H1 (cell line): ENCODE measurements around the gene VPS11. TPM values are rescaled to one million over a fixed set of nuclear protein-coding genes. Genes with fewer than 3 reads are reported as not detected.

ENCODE experiments used
- BACH1 ChIP-seq: IDR thresholded peaks from 2 replicates; pipeline ENCODE4 v1.6.1; 2012; ENCODE audit warnings: low read length, improper control_type of control experiment
- BRCA1 ChIP-seq: IDR thresholded peaks from 2 replicates; pipeline ENCODE4 v1.6.1; 2012; ENCODE audit warnings: low read depth, low read length, improper control_type of control experiment
- CBX8 ChIP-seq: fragments of 300-800, 300-1000 bp; sonication (generic); IDR thresholded peaks from 2 replicates; pipeline ENCODE4 v1.7.1; 2016; ENCODE audit warnings: low read depth, low read length, borderline replicate concordance
- CEBPB ChIP-seq: IDR thresholded peaks from 2 replicates; pipeline ENCODE4 v1.6.1; 2012; ENCODE audit warnings: low read depth, low read length
- CHD1 ChIP-seq: IDR thresholded peaks from 2 replicates; pipeline ENCODE4 v1.6.1; 2012; ENCODE audit warnings: low read depth, low read length, improper control_type of control experiment
- CTCF ChIP-seq, 3 experiments: IDR thresholded peaks; 1 replicate in 2 of 3; 2 replicates in 1 of 3; pipeline versions ENCODE4 v1.5.1 to v1.6.1; 2011; ENCODE audit warnings: low read length in 3 of 3, mild to moderate bottlenecking in 3 of 3, inconsistent platforms in 2 of 3, low read depth in 1 of 3, moderate library complexity in 1 of 3; ENCODE audit not compliant: insufficient read depth in 1 of 3; ENCODE audit errors: control extremely low read depth in 1 of 3
- E2F6 ChIP-seq: IDR thresholded peaks from 2 replicates; pipeline ENCODE4 v1.6.1; 2012; ENCODE audit warnings: inconsistent platforms
- EGR1 ChIP-seq: IDR thresholded peaks from 2 replicates; pipeline ENCODE4 v1.6.1; 2011; ENCODE audit warnings: low read depth, low read length, borderline replicate concordance
- EP300 ChIP-seq, 2 experiments: IDR thresholded peaks; 1 replicate in 1 of 2; 2 replicates in 1 of 2; pipeline ENCODE4 v1.6.1; 2011 to 2012; ENCODE audit warnings: low read depth in 2 of 2, low read length in 2 of 2, mild to moderate bottlenecking in 2 of 2, borderline replicate concordance in 1 of 2, inconsistent platforms in 1 of 2, moderate library complexity in 1 of 2
- JUN ChIP-seq: IDR thresholded peaks from 2 replicates; pipeline ENCODE4 v1.6.1; 2011; ENCODE audit warnings: low read depth, mild to moderate bottlenecking, improper control_type of control experiment, low read length
- JUND ChIP-seq: IDR thresholded peaks from 2 replicates; pipeline ENCODE4 v1.6.1; 2011; ENCODE audit warnings: mild to moderate bottlenecking, improper control_type of control experiment, low read length
- KDM1A ChIP-seq: fragments of 200-600, 300-600 bp; sonication (generic); IDR thresholded peaks from 2 replicates; pipeline ENCODE4 v1.7.1; 2016; ENCODE audit warnings: mild to moderate bottlenecking, low read length, borderline replicate concordance
- RAD21 ChIP-seq, 2 experiments: IDR thresholded peaks in 1 of 2; conservative IDR thresholded peaks in 1 of 2; 2 replicates each; pipeline ENCODE4 v1.6.1; 2011; ENCODE audit warnings: low read depth in 2 of 2, low read length in 2 of 2, improper control_type of control experiment in 1 of 2, inconsistent platforms in 1 of 2, mild to moderate bottlenecking in 1 of 2, moderate library complexity in 1 of 2
- RBBP5 ChIP-seq: IDR thresholded peaks from 2 replicates; pipeline ENCODE4 v1.7.1; 2012; ENCODE audit warnings: low read depth, mild to moderate bottlenecking, inconsistent platforms, low read length, moderate library complexity, borderline replicate concordance
- SIN3A ChIP-seq, 2 experiments: IDR thresholded peaks in 1 of 2; conservative IDR thresholded peaks in 1 of 2; 2 replicates each; pipeline ENCODE4 v1.6.1; 2011 to 2012; ENCODE audit warnings: low read length in 2 of 2, improper control_type of control experiment in 1 of 2, low read depth in 1 of 2, mild to moderate bottlenecking in 1 of 2
- SIRT6 ChIP-seq: IDR thresholded peaks from one replicate; pipeline ENCODE4 v1.7.1; 2012; ENCODE audit warnings: low read length, inconsistent platforms
- SP4 ChIP-seq: IDR thresholded peaks from 2 replicates; pipeline ENCODE4 v1.6.1; 2012; ENCODE audit warnings: low read length, inconsistent platforms
- TAF7 ChIP-seq: optimal IDR thresholded peaks from 2 replicates; pipeline ENCODE3; 2011; ENCODE audit warnings: low read depth, mild to moderate bottlenecking, inconsistent platforms, low read length, moderate library complexity, borderline replicate concordance
- TBP ChIP-seq: IDR thresholded peaks from 2 replicates; pipeline ENCODE4 v1.6.1; 2011; ENCODE audit warnings: low read depth, low read length, improper control_type of control experiment
- TEAD4 ChIP-seq: IDR thresholded peaks from 2 replicates; pipeline ENCODE4 v1.6.1; 2012; ENCODE audit warnings: low read depth, low read length, inconsistent platforms, mixed read lengths
- ZNF274 ChIP-seq: IDR thresholded peaks from 2 replicates; pipeline ENCODE4 v1.7.0; 2012; ENCODE audit warnings: low read length, borderline replicate concordance; ENCODE audit errors: extremely low read depth
- polyA plus RNA-seq, 7 experiments: library from polyadenylated mRNA; depleted of rRNA in 3 of 7; stranded (reverse) in 5 of 7; unstranded in 2 of 7; fragments of >200 nt in 5 of 7; fragments of 200-250 nt in 2 of 7; gene quantifications; 1 replicate in 5 of 7; 2 replicates in 1 of 7; 4 replicates in 1 of 7; pipeline versions ENCODE4 v1.2.1 to v1.2.3, GENCODE V29; 2011 to 2013; ENCODE audit warnings: missing spikeins in 2 of 7, mixed read lengths in 2 of 7
- total RNA-seq: library from RNA; stranded (reverse); fragmentation: NEBNext Ultra II Directional; extraction: Animal tissue kit (Norgen Biotek cat#: 25700); gene quantifications from 2 replicates; pipeline ENCODE4 v1.2.1, GENCODE V29; 2021

The VPS11 gene
- total and polyA plus RNA-seq, 2 of the 8 experiments (the other 6 are each of a cell fraction or from before 2014, with no cell fraction given) = 13.1 to 15.5 TPM

GRCh38 chr11:119121008-119121810, 53.6 kb downstream of the VPS11 start, which contains the start of gene HINFP (continued):
- TF ChIP-seq CTCF (IDR thresholded peaks at IDR 0.05; ENCODE audit: control extremely low read depth in 1 of 3, insufficient read depth in 1 of 3, low read depth in 1 of 3, low read length in 3 of 3) (no peak), JUN (no peak), E2F6 (peak; percentile 90), TAF7 (peak; percentile 58), CHD1 (no peak), SP4 (peak; percentile 55; the same call in 1 of the 2 replicates), JUND (no peak), KDM1A (no peak), BACH1 (no peak), EP300 (IDR thresholded peaks at IDR 0.05; ENCODE audit: borderline replicate concordance in 1 of 2, low read depth in 2 of 2, low read length in 2 of 2) (no peak), RAD21 (IDR thresholded peaks at IDR 0.05 in 1 of 2, conservative IDR thresholded peaks at IDR 0.05 in 1 of 2; ENCODE audit: low read depth in 2 of 2, low read length in 2 of 2) (no peak), CBX8 (no peak), BRCA1 (no peak), RBBP5 (no peak), TEAD4 (no peak), SIRT6 (no peak), CEBPB (no peak), ZNF274 (no peak), EGR1 (no peak), TBP (peak; percentile 73), SIN3A (conservative IDR thresholded peaks at IDR 0.05 in 1 of 2, IDR thresholded peaks at IDR 0.05 in 1 of 2; ENCODE audit: low read depth in 1 of 2, low read length in 2 of 2) (peak in 1 of 2 experiments; percentile 62; a peak in 2 of 4 replicates)
